Measurements from ENCODE around the gene CALHM3. TPM values are rescaled to one million over a fixed set of nuclear protein-coding genes. Genes with fewer than 3 reads are reported as not detected.

CALHM3 gene
- total and polyA plus RNA-seq, 2 experiments from 2014 or later = 0.14 to 0.19 TPM

DNA sequence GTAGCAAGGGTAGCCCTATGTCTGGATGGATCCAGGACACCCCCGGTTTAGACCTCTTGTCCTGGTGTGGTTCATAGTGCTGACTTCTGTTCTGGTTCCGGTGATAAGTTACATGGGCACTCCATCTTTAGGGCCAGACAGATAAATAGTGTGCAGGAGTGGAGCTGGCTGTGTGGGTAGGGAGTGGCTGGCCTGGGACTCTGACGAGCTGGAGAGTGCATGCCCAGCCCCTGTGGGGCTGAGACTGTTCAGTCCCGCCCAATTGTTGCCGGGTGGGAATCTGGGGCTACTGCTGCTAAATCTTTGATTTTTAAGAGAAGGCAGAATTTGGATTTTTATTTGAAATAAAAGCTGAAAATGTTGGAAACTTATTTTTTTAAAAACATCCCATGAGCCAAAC is 55.3 kb downstream of the CALHM3 start:
- DNase-seq (ENCODE audit: low spot score) (no peak), ATAC-seq (no peak)
- H4K20me1 ChIP-seq (replicated peaks; ENCODE audit: insufficient read depth) = peaks cover 27% of the 10 kb centered on the region
- H3K4me1 ChIP-seq (ENCODE audit: insufficient read depth) = no peaks in the 10 kb centered on the region
- no peak overlapping the region for H3K27ac ChIP-seq (ENCODE audit: low read depth)
- no peak overlapping the region for H3K4me2 ChIP-seq
- no peaks in the 10 kb centered on the region for H3K27me3 ChIP-seq (ENCODE audit: insufficient read depth)
- no peaks in the 10 kb centered on the region for H3K9me2 ChIP-seq (ENCODE audit: insufficient read depth)
- no peak overlapping the region for H2AFZ ChIP-seq
- no peaks in the 10 kb centered on the region; the same call in 2 of the 3 replicates for H3K9me3 Mint-ChIP-seq
- H3K4me3 Mint-ChIP-seq = no peak overlapping the region
- H3K27me3 Mint-ChIP-seq (ENCODE audit: insufficient read depth, low read depth, poor library complexity) = peaks cover 7% of the 10 kb centered on the region
- TF ChIP-seq, protein P1, sequence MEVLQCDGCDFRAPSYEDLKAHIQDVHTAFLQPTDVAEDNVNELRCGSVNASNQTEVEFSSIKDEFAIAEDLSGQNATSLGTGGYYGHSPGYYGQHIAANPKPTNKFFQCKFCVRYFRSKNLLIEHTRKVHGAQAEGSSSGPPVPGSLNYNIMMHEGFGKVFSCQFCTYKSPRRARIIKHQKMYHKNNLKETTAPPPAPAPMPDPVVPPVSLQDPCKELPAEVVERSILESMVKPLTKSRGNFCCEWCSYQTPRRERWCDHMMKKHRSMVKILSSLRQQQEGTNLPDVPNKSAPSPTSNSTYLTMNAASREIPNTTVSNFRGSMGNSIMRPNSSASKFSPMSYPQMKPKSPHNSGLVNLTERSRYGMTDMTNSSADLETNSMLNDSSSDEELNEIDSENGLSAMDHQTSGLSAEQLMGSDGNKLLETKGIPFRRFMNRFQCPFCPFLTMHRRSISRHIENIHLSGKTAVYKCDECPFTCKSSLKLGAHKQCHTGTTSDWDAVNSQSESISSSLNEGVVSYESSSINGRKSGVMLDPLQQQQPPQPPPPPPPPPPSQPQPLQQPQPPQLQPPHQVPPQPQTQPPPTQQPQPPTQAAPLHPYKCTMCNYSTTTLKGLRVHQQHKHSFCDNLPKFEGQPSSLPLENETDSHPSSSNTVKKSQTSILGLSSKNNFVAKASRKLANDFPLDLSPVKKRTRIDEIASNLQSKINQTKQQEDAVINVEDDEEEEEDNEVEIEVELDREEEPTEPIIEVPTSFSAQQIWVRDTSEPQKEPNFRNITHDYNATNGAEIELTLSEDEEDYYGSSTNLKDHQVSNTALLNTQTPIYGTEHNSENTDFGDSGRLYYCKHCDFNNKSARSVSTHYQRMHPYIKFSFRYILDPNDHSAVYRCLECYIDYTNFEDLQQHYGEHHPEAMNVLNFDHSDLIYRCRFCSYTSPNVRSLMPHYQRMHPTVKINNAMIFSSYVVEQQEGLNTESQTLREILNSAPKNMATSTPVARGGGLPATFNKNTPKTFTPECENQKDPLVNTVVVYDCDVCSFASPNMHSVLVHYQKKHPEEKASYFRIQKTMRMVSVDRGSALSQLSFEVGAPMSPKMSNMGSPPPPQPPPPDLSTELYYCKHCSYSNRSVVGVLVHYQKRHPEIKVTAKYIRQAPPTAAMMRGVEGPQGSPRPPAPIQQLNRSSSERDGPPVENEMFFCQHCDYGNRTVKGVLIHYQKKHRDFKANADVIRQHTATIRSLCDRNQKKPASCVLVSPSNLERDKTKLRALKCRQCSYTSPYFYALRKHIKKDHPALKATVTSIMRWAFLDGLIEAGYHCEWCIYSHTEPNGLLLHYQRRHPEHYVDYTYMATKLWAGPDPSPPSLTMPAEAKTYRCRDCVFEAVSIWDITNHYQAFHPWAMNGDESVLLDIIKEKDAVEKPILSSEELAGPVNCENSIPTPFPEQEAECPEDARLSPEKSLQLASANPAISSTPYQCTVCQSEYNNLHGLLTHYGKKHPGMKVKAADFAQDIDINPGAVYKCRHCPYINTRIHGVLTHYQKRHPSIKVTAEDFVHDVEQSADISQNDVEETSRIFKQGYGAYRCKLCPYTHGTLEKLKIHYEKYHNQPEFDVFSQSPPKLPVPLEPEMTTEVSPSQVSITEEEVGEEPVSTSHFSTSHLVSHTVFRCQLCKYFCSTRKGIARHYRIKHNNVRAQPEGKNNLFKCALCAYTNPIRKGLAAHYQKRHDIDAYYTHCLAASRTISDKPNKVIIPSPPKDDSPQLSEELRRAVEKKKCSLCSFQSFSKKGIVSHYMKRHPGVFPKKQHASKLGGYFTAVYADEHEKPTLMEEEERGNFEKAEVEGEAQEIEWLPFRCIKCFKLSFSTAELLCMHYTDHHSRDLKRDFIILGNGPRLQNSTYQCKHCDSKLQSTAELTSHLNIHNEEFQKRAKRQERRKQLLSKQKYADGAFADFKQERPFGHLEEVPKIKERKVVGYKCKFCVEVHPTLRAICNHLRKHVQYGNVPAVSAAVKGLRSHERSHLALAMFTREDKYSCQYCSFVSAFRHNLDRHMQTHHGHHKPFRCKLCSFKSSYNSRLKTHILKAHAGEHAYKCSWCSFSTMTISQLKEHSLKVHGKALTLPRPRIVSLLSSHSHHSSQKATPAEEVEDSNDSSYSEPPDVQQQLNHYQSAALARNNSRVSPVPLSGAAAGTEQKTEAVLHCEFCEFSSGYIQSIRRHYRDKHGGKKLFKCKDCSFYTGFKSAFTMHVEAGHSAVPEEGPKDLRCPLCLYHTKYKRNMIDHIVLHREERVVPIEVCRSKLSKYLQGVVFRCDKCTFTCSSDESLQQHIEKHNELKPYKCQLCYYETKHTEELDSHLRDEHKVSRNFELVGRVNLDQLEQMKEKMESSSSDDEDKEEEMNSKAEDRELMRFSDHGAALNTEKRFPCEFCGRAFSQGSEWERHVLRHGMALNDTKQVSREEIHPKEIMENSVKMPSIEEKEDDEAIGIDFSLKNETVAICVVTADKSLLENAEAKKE (CRISPR knock-in tag; IDR thresholded peaks at IDR 0.05) = no peak
- TF ChIP-seq, protein P2, sequence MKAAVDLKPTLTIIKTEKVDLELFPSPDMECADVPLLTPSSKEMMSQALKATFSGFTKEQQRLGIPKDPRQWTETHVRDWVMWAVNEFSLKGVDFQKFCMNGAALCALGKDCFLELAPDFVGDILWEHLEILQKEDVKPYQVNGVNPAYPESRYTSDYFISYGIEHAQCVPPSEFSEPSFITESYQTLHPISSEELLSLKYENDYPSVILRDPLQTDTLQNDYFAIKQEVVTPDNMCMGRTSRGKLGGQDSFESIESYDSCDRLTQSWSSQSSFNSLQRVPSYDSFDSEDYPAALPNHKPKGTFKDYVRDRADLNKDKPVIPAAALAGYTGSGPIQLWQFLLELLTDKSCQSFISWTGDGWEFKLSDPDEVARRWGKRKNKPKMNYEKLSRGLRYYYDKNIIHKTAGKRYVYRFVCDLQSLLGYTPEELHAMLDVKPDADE (IDR thresholded peaks at IDR 0.05) = no peak
- TF ChIP-seq NANOG (IDR thresholded peaks at IDR 0.05; ENCODE audit: borderline replicate concordance) = no peak
- no peak for TF ChIP-seq JUNB (IDR thresholded peaks at IDR 0.05; ENCODE audit: unreplicated experiment)
- TF ChIP-seq ZNF331 (CRISPR knock-in tag; IDR thresholded peaks at IDR 0.05; ENCODE audit: low read depth) = no peak
- no peaks in the 10 kb centered on the region for H3F3A ChIP-seq (replicated peaks; ENCODE audit: low read depth)
- peaks cover 91% of the 10 kb centered on the region for H3K36me3 Mint-ChIP-seq (ENCODE audit: low read depth)
- H3K4me1 Mint-ChIP-seq = no peaks in the 10 kb centered on the region
- H3K36me3 ChIP-seq (ENCODE audit: insufficient read depth) = peaks cover 81% of the 10 kb centered on the region
- no peak overlapping the region for H3K27ac Mint-ChIP-seq
- H3K4me3 ChIP-seq = no peak overlapping the region
- no peaks in the 10 kb centered on the region for H3K79me2 ChIP-seq (replicated peaks; ENCODE audit: insufficient read depth)

Other genes starting within 250 kb of the CALHM3 start
- gene RPEL1, start 233.4 kb downstream of the CALHM3 start, total RNA-seq (2014; rRNA removed; shearing (Covaris generic)) = not detected in 2 replicates
- gene RPEL1, start 233.4 kb downstream of the CALHM3 start, polyA plus RNA-seq (2016; fragmentation: Nextera tagmentation; extraction: Ambion mirVana) = 0.21 TPM in 1 of 2 replicates, not detected in the other
- 25.1 and 26.1 TPM in 2 replicates for gene INA, start 202.1 kb downstream of the CALHM3 start, total RNA-seq (2014; rRNA removed; shearing (Covaris generic))
- 9.0 and 10.0 TPM in 2 replicates for gene INA, start 202.1 kb downstream of the CALHM3 start, polyA plus RNA-seq (2016; fragmentation: Nextera tagmentation; extraction: Ambion mirVana)
- gene PCGF6, start 128.1 kb downstream of the CALHM3 start, total RNA-seq (2014; rRNA removed; shearing (Covaris generic)) = 14.0 and 16.6 TPM in 2 replicates
- 22.3 and 26.1 TPM in 2 replicates for gene PCGF6, start 128.1 kb downstream of the CALHM3 start, polyA plus RNA-seq (2016; fragmentation: Nextera tagmentation; extraction: Ambion mirVana)
- 22.8 and 25.9 TPM in 2 replicates for gene TAF5, start 111.3 kb downstream of the CALHM3 start, total RNA-seq (2014; rRNA removed; shearing (Covaris generic))
- 8.6 and 10.4 TPM in 2 replicates for gene TAF5, start 111.3 kb downstream of the CALHM3 start, polyA plus RNA-seq (2016; fragmentation: Nextera tagmentation; extraction: Ambion mirVana)
- gene ATP5MK, start 82.8 kb downstream of the CALHM3 start, total RNA-seq (2014; rRNA removed; shearing (Covaris generic)) = 227 and 351 TPM in 2 replicates
- gene ATP5MK, start 82.8 kb downstream of the CALHM3 start, polyA plus RNA-seq (2016; fragmentation: Nextera tagmentation; extraction: Ambion mirVana) = 1,139 and 1,414 TPM in 2 replicates
- gene PDCD11, start 82.6 kb downstream of the CALHM3 start, total RNA-seq (2014; rRNA removed; shearing (Covaris generic)) = 67.0 and 82.1 TPM in 2 replicates
- 87.8 and 99.9 TPM in 2 replicates for gene PDCD11, start 82.6 kb downstream of the CALHM3 start, polyA plus RNA-seq (2016; fragmentation: Nextera tagmentation; extraction: Ambion mirVana)
- 2.1 and 2.7 TPM in 2 replicates for gene CALHM2, start 26.9 kb downstream of the CALHM3 start, total RNA-seq (2014; rRNA removed; shearing (Covaris generic))
- gene CALHM2, start 26.9 kb downstream of the CALHM3 start, polyA plus RNA-seq (2016; fragmentation: Nextera tagmentation; extraction: Ambion mirVana) = 2.1 and 2.2 TPM in 2 replicates
- 0.93 TPM in 1 of 2 replicates, not detected in the other for gene CALHM1, start 20.3 kb downstream of the CALHM3 start, total RNA-seq (2014; rRNA removed; shearing (Covaris generic))
- gene CALHM1, start 20.3 kb downstream of the CALHM3 start, polyA plus RNA-seq (2016; fragmentation: Nextera tagmentation; extraction: Ambion mirVana) = 0.11 and 0.16 TPM in 2 replicates
- 1.1 and 3.8 TPM in 2 replicates for gene NEURL1, start 14.5 kb upstream of the CALHM3 start, total RNA-seq (2014; rRNA removed; shearing (Covaris generic))
- 0.71 and 0.82 TPM in 2 replicates for gene NEURL1, start 14.5 kb upstream of the CALHM3 start, polyA plus RNA-seq (2016; fragmentation: Nextera tagmentation; extraction: Ambion mirVana)

All from GM23338 (cell line).